ENCODE results near the gene WDR1. TPM values are rescaled to one million over a fixed set of nuclear protein-coding genes. Genes with fewer than 3 reads are reported as not detected.

The WDR1 gene
- total and polyA plus RNA-seq, 2 donors (not counting 3 experiments of a cell fraction or from before 2014, with no cell fraction given) = 590 to 660 TPM

GRCh38 chr4:10082047-10082446 lies 34.6 kb downstream of the WDR1 start:
- peaks cover 29% of the 10 kb centered on the region for H3K4me1 ChIP-seq (ENCODE audit: control insufficient read depth, extremely low read depth, insufficient read depth, low read length)
- no peaks in the 10 kb centered on the region for H3K27me3 ChIP-seq (ENCODE audit: control insufficient read depth in 2 of 2, insufficient read depth in 2 of 2, low read length in 2 of 2)
- no peak overlapping the region for H3K9ac ChIP-seq (replicated peaks; ENCODE audit: extremely low read depth, insufficient read depth, low read length)
- ChIA-PET CTCF (no interaction called here), POLR2A (no interaction called here)
- TF ChIP-seq EZH2 (IDR thresholded peaks at IDR 0.05; ENCODE audit: borderline replicate concordance, low read depth, low read length, severe bottlenecking) = no peak
- no peak for TF ChIP-seq JUN (IDR thresholded peaks at IDR 0.05; ENCODE audit: borderline replicate concordance, insufficient read depth, insufficient read length, low read depth)
- no peak for TF ChIP-seq CTCF (IDR thresholded peaks at IDR 0.05; ENCODE audit: extremely low read depth in 1 of 2, insufficient read depth in 1 of 2, low read depth in 1 of 2, low read length in 2 of 2)
- no peak for TF ChIP-seq POLR2AphosphoS5 (IDR thresholded peaks at IDR 0.05; ENCODE audit: insufficient read depth, low read depth, low read length)
- no peak for TF ChIP-seq POLR2A (IDR thresholded peaks at IDR 0.05; ENCODE audit: low read depth, low read length)
- TF ChIP-seq FOS (IDR thresholded peaks at IDR 0.05; ENCODE audit: borderline replicate concordance, insufficient read depth, low read length) = no peak
- TF ChIP-seq GATA2 (IDR thresholded peaks at IDR 0.05; ENCODE audit: insufficient read depth, insufficient read length, low read depth, low read length) = no peak
- TF ChIP-seq MAX (IDR thresholded peaks at IDR 0.05; ENCODE audit: insufficient read depth, insufficient read length) = no peak
- no peak for TF ChIP-seq MYC (IDR thresholded peaks at IDR 0.05; ENCODE audit: low read depth, low read length)
- H3K36me3 ChIP-seq (ENCODE audit: control insufficient read depth in 2 of 2, extremely low read depth in 1 of 2, insufficient read depth in 2 of 2, low read length in 2 of 2) = peaks cover 48 to 89% of the 10 kb centered on the region in 2 experiments
- no TSS peak for BruUV-seq (replicated peaks)
- H3K4me3 ChIP-seq (replicated peaks in 1 of 3; ENCODE audit: insufficient read depth in 1 of 3, low read depth in 1 of 3, low read length in 3 of 3) = no peak overlapping the region
- no peak overlapping the region for H2AFZ ChIP-seq (ENCODE audit: low read depth, low read length)
- H3K9me1 ChIP-seq (replicated peaks; ENCODE audit: control insufficient read depth, extremely low read depth, insufficient read depth, low read length) = no peaks in the 10 kb centered on the region
- dilution Hi-C loops (cut with MboI; ENCODE audit: extremely low pct_ligation_motif_present, low sequenced_read_pairs) = no loop called here
- FAIRE-seq (no peak), DNase-seq (ENCODE audit: low read depth, low spot score) (no peak)
- H3K27ac ChIP-seq (ENCODE audit: insufficient read depth, low read depth, low read length) = no peak overlapping the region
- peaks cover 58% of the 10 kb centered on the region for H3K79me2 ChIP-seq (ENCODE audit: control insufficient read depth, insufficient read depth, low read length)
- intact Hi-C loops (cut with micrococcal nuclease) = no loop called here
- H3K9me3 ChIP-seq (replicated peaks; ENCODE audit: control insufficient read depth, insufficient read depth, low read length) = no peaks in the 10 kb centered on the region
- no peak overlapping the region for H3K4me2 ChIP-seq (ENCODE audit: insufficient read depth, low read length)
- no peaks in the 10 kb centered on the region for H4K20me1 ChIP-seq (replicated peaks; ENCODE audit: control insufficient read depth, extremely low read depth, insufficient read depth, low read length)
